Neural progenitor cell (in vitro differentiated cells): ENCODE data around the gene NDUFB10.

ENCODE experiments used
- CTCF ChIP-seq: fragments of 200-600 bp; sonication (generic); IDR thresholded peaks from 2 replicates; pipeline ENCODE4 v1.5.1; 2017; ENCODE audit warnings: antibody characterized with exemption, mild to moderate bottlenecking
- EZH2phosphoT487 ChIP-seq: fragments of 200-600 bp; sonication (generic); IDR thresholded peaks from 2 replicates; pipeline ENCODE4 v1.6.1; 2017; ENCODE audit warnings: antibody characterized with exemption

GRCh38 chr16:1950559-1950958, 8.8 kb upstream of the NDUFB10 start:
- TF ChIP-seq CTCF (no peak), EZH2phosphoT487 (no peak)
